ENCODE results near the gene TRMT11.

DNA sequence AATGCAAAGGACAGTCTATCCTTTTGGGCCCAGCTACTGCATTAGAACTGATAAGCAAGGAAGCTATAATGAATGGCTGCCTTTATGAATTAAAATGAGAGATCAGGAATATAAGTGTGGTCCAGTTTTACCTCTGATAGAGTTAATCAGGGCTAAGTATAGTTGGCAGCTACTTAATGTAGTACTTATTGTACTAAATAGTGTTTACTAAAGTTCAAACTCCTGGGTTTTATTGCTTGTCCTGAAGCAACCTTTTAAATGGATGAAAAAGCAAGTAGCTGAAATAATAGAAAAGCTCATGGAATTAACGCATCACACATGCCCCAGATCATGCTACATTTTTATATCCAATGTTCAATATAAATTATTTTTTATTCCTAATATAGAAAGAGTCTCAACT, 5.3 kb downstream of the TRMT11 start:
- TF ChIP-seq, protein P1, sequence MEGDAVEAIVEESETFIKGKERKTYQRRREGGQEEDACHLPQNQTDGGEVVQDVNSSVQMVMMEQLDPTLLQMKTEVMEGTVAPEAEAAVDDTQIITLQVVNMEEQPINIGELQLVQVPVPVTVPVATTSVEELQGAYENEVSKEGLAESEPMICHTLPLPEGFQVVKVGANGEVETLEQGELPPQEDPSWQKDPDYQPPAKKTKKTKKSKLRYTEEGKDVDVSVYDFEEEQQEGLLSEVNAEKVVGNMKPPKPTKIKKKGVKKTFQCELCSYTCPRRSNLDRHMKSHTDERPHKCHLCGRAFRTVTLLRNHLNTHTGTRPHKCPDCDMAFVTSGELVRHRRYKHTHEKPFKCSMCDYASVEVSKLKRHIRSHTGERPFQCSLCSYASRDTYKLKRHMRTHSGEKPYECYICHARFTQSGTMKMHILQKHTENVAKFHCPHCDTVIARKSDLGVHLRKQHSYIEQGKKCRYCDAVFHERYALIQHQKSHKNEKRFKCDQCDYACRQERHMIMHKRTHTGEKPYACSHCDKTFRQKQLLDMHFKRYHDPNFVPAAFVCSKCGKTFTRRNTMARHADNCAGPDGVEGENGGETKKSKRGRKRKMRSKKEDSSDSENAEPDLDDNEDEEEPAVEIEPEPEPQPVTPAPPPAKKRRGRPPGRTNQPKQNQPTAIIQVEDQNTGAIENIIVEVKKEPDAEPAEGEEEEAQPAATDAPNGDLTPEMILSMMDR (conservative IDR thresholded peaks at IDR 0.05) = no peak
- TF ChIP-seq EZH2 (IDR thresholded peaks at IDR 0.05; ENCODE audit: low read depth) = no peak

All from PC-9 (cell line).